ENCODE measurements around the gene RTKN. TPM values are rescaled to one million over a fixed set of nuclear protein-coding genes. Genes with fewer than 3 reads are reported as not detected.

Gene RTKN
- total RNA-seq, 1 experiment from 2014 or later: 83.1 TPM

- Histone ChIP-seq H3K36me3 (ENCODE audit: control insufficient read depth, insufficient read depth, low read length) (peaks cover 3% of the 10 kb centered on the region; the same call in 1 of the 2 replicates), H3K4me1 (ENCODE audit: control insufficient read depth, insufficient read depth, low read length) (no peaks in the 10 kb centered on the region; the same call in 1 of the 2 replicates), H3K4me3 (ENCODE audit: low read depth in 2 of 2, low read length in 2 of 2) (no peak overlapping the region), H3K27me3 (ENCODE audit: control insufficient read depth, insufficient read depth, low read length) (no peaks in the 10 kb centered on the region), H3K27ac (ENCODE audit: low read length) (no peak overlapping the region), H3K9me3 (ENCODE audit: control insufficient read depth, insufficient read depth, low read depth, low read length) (no peaks in the 10 kb centered on the region)
- DNase-seq (ENCODE audit: low read depth, low spot score) (no peak), ATAC-seq (no peak)
- CTCF ChIA-PET: interaction anchor here (0.7 kb wide), 1 partner anchor 734 kb away, joined by 8 read pairs; no protein-coding TSS in a partner anchor
- in situ Hi-C loops (cut with HindIII; ENCODE audit: low pct_unique_long_range_greater_than_20kb, low sequenced_read_pairs) (no loop called here), intact Hi-C loops (cut with micrococcal nuclease; ENCODE audit: unreplicated experiment) (no loop called here)
- TF ChIP-seq REST (IDR thresholded peaks at IDR 0.05; ENCODE audit: insufficient read depth in 1 of 2, low read depth in 2 of 2, low read length in 1 of 2) (no peak), SIN3A (IDR thresholded peaks at IDR 0.05; ENCODE audit: borderline replicate concordance, insufficient read depth, low read depth, low read length) (no peak), POLR2AphosphoS5 (IDR thresholded peaks at IDR 0.05; ENCODE audit: low read depth, low read length) (no peak), CTCF (IDR thresholded peaks at IDR 0.05) (no peak), TCF7L2 (IDR thresholded peaks at IDR 0.05; ENCODE audit: low read depth, low read length) (no peak)
- no TSS peak for BruUV-seq (replicated peaks)
- POLR2A ChIA-PET: interaction anchor here (0.7 kb wide), 2 partner anchors 16 to 53 kb away, joined by 7 to 9 read pairs; no protein-coding TSS in a partner anchor
These were observed 32.7 kb upstream of the RTKN start for GRCh38 chr2:74474481-74474880.

- Histone ChIP-seq H3K4me3 (ENCODE audit: low read depth in 2 of 2, low read length in 2 of 2) (peak overlapping the region; percentile 70 to 86), H3K4me1 (ENCODE audit: control insufficient read depth, insufficient read depth, low read length) (no peaks in the 10 kb centered on the region; the same call in 1 of the 2 replicates), H3K27ac (ENCODE audit: low read length) (peak overlapping the region; percentile 95), H3K9me3 (ENCODE audit: control insufficient read depth, insufficient read depth, low read depth, low read length) (no peaks in the 10 kb centered on the region), H3K27me3 (ENCODE audit: control insufficient read depth, insufficient read depth, low read length) (no peaks in the 10 kb centered on the region), H3K36me3 (ENCODE audit: control insufficient read depth, insufficient read depth, low read length) (peaks cover 3% of the 10 kb centered on the region; the same call in 1 of the 2 replicates)
- in situ Hi-C loops (cut with HindIII; ENCODE audit: low pct_unique_long_range_greater_than_20kb, low sequenced_read_pairs) (no loop called here), intact Hi-C loops (cut with micrococcal nuclease; ENCODE audit: unreplicated experiment) (no loop called here)
- BruUV-seq (replicated peaks): no TSS peak
- ChIA-PET POLR2A (no interaction called here), CTCF (interaction anchor here (1.5 kb wide), 1 partner anchor 10 kb away, joined by 6 read pairs; the partner anchor contains the start of genes CCDC142 and TTC31)
- TF ChIP-seq SIN3A (IDR thresholded peaks at IDR 0.05; ENCODE audit: borderline replicate concordance, insufficient read depth, low read depth, low read length) (no peak), TCF7L2 (IDR thresholded peaks at IDR 0.05; ENCODE audit: low read depth, low read length) (no peak), CTCF (IDR thresholded peaks at IDR 0.05) (no peak), REST (IDR thresholded peaks at IDR 0.05; ENCODE audit: insufficient read depth in 1 of 2, low read depth in 2 of 2, low read length in 1 of 2) (no peak), POLR2AphosphoS5 (IDR thresholded peaks at IDR 0.05; ENCODE audit: low read depth, low read length) (no peak)
- ATAC-seq (no peak; the same call in 1 of the 2 replicates), DNase-seq (ENCODE audit: low read depth, low spot score) (no peak)
These were observed 31.2 kb upstream of the RTKN start for GRCh38 chr2:74472945-74473258.

Data from Panc1 (cell line).